OCI-LY7 (cell line): Measurements from ENCODE around the gene FANCI. TPM values are rescaled to one million over a fixed set of nuclear protein-coding genes. Genes with fewer than 3 reads are reported as not detected.
A peak's percentile ranks its signal among the peaks of the same experiment; 100 is the strongest.

Experiments
- BruUV-seq: library from RNA; stranded (reverse); fragments of 400-500 nt; replicated peaks from 2 replicates; lab custom pipeline; 2021; lab: Mats Ljungman, UMichigan
- CTCF ChIA-PET: fragments of 300-600 bp; sonication (Branson Sonifier 250); formaldehyde crosslinking; loops from one replicate; lab custom pipeline; 2022; ENCODE audit warnings: antibody characterized with exemption; ENCODE audit not compliant: unreplicated experiment; lab: Charles Lee
- POLR2A ChIA-PET: fragments of 300-600 bp; sonication (Branson Sonifier 250); formaldehyde crosslinking; loops from one replicate; lab custom pipeline; 2022; ENCODE audit warnings: antibody characterized with exemption; lab: Charles Lee
- DNase-seq: peaks from one replicate; pipeline ENCODE4 v3.0.0-alpha.2; 2015; ENCODE audit warnings: low spot score
- H2AFZ ChIP-seq: fragments of 200-600 bp; sonication (generic), shearing (Covaris generic); 2 replicates; pipeline ENCODE4 v1.6.1; 2014; ENCODE audit warnings: mild to moderate bottlenecking, antibody characterized with exemption, low read length, moderate library complexity
- H3K27ac ChIP-seq: fragments of 200-600 bp; sonication (generic); 2 replicates; pipeline ENCODE4 v1.5.1; 2014; ENCODE audit warnings: mixed run types, low read depth, mild to moderate bottlenecking, moderate library complexity, low read length, inconsistent platforms; ENCODE audit not compliant: poor library complexity, severe bottlenecking
- H3K36me3 ChIP-seq: fragments of 200-600 bp; sonication (generic); 2 replicates; pipeline ENCODE4 v1.6.1; 2014; ENCODE audit warnings: mild to moderate bottlenecking, antibody characterized with exemption, low read length, moderate library complexity, mixed read lengths; ENCODE audit not compliant: insufficient read depth
- H3K4me1 ChIP-seq: fragments of 200-600 bp; sonication (generic); 2 replicates; pipeline ENCODE4 v1.5.1; 2014; ENCODE audit warnings: mild to moderate bottlenecking, low read length; ENCODE audit not compliant: insufficient read depth, poor library complexity, severe bottlenecking
- H3K4me2 ChIP-seq: fragments of 200-600 bp; sonication (generic); 2 replicates; pipeline ENCODE4 v1.6.1; 2014; ENCODE audit warnings: mild to moderate bottlenecking, low read length
- H3K4me3 ChIP-seq: fragments of 200-600 bp; sonication (generic); 2 replicates; pipeline ENCODE4 v1.5.1; 2014; ENCODE audit warnings: mild to moderate bottlenecking, low read depth, low read length; ENCODE audit not compliant: poor library complexity, severe bottlenecking
- H3K79me2 ChIP-seq: fragments of 200-600 bp; sonication (generic); 2 replicates; pipeline ENCODE4 v1.6.1; 2016; ENCODE audit warnings: low read depth, mild to moderate bottlenecking, low read length, moderate library complexity, mixed read lengths; ENCODE audit not compliant: insufficient read depth
- H3K9me2 ChIP-seq: fragments of 200-600 bp; sonication (generic); 2 replicates; pipeline ENCODE4 v1.6.1; 2016; ENCODE audit warnings: mild to moderate bottlenecking, low read length, mixed read lengths; ENCODE audit not compliant: insufficient read depth
- H3K9me3 ChIP-seq: fragments of 200-600 bp; sonication (generic); 2 replicates; pipeline ENCODE4 v1.6.1; 2014; ENCODE audit warnings: mild to moderate bottlenecking, mixed run types, low read length, mixed read lengths
- H4K20me1 ChIP-seq: fragments of 200-600 bp; sonication (generic); 2 replicates; pipeline ENCODE4 v1.6.1; 2014; ENCODE audit warnings: mild to moderate bottlenecking, antibody characterized with exemption, low read length, moderate library complexity, mixed read lengths; ENCODE audit not compliant: insufficient read depth
- EZH2phosphoT487 ChIP-seq: fragments of 200-600 bp; sonication (generic); IDR thresholded peaks from 2 replicates; pipeline ENCODE4 v1.6.1; 2018; ENCODE audit warnings: low read depth, borderline replicate concordance, mild to moderate bottlenecking, mixed run types, antibody characterized with exemption, low read length, moderate library complexity, mixed read lengths
- intact Hi-C: fragments of 100-400 bp; cut with micrococcal nuclease; formaldehyde crosslinking; loops from one replicate; pipeline ENCODE4 v1.10.0; 2022; ENCODE audit not compliant: unreplicated experiment
- total RNA-seq, 2 experiments: library from RNA; depleted of rRNA in 1 of 2; stranded (reverse); fragments of >200 nt in 1 of 2; shearing (Covaris generic) in 1 of 2; gene quantifications; 2 replicates each; pipeline ENCODE4 v1.2.3, GENCODE V29; 2014 to 2022
- TF ChIP-seq, protein P1 (sequence below): fragments of 200-600 bp; sonication (generic); conservative IDR thresholded peaks from 2 replicates; pipeline ENCODE4 v1.5.1; 2014; ENCODE audit warnings: mild to moderate bottlenecking, antibody characterized with exemption, low read length, moderate library complexity, mixed read lengths

The FANCI gene
- total RNA-seq, 2 experiments from 2014 or later, result 112 to 211 TPM

GRCh38 chr15:89330881-89331595 is 87.3 kb downstream of the FANCI start:
- H3K4me1 ChIP-seq, result peaks cover 39% of the 10 kb centered on the region
- H3K9me3 ChIP-seq, result no peaks in the 10 kb centered on the region
- POLR2A ChIA-PET, result interaction anchor here (0.6 to 0.9 kb wide), 3 partner anchors 8 to 315 kb away, joined by 3 to 10 read pairs (median 4); no protein-coding TSS in a partner anchor
- peaks cover 74% of the 10 kb centered on the region for H3K36me3 ChIP-seq
- H3K9me2 ChIP-seq, result no peaks in the 10 kb centered on the region
- CTCF ChIA-PET, result no interaction called here
- H3K79me2 ChIP-seq, result peaks cover 49% of the 10 kb centered on the region
- peak overlapping the region; percentile 9 for H3K4me3 ChIP-seq
- intact Hi-C loops, result no loop called here
- peak overlapping the region; percentile 85 for H3K4me2 ChIP-seq
- no peak overlapping the region for H2AFZ ChIP-seq
- no peak for TF ChIP-seq EZH2phosphoT487
- TF ChIP-seq, protein P1, sequence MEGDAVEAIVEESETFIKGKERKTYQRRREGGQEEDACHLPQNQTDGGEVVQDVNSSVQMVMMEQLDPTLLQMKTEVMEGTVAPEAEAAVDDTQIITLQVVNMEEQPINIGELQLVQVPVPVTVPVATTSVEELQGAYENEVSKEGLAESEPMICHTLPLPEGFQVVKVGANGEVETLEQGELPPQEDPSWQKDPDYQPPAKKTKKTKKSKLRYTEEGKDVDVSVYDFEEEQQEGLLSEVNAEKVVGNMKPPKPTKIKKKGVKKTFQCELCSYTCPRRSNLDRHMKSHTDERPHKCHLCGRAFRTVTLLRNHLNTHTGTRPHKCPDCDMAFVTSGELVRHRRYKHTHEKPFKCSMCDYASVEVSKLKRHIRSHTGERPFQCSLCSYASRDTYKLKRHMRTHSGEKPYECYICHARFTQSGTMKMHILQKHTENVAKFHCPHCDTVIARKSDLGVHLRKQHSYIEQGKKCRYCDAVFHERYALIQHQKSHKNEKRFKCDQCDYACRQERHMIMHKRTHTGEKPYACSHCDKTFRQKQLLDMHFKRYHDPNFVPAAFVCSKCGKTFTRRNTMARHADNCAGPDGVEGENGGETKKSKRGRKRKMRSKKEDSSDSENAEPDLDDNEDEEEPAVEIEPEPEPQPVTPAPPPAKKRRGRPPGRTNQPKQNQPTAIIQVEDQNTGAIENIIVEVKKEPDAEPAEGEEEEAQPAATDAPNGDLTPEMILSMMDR, result no peak
- BruUV-seq, result no TSS peak
- H4K20me1 ChIP-seq, result peaks cover 25% of the 10 kb centered on the region
- H3K27ac ChIP-seq, result no peak overlapping the region
- no peak for DNase-seq

GRCh38 chr15:89332446-89332845 is 88.7 kb downstream of the FANCI start:
- Histone ChIP-seq H2AFZ (no peak overlapping the region), H4K20me1 (peaks cover 23% of the 10 kb centered on the region), H3K27ac (no peak overlapping the region), H3K36me3 (peaks cover 60% of the 10 kb centered on the region), H3K4me2 (peak overlapping the region; percentile 85), H3K9me2 (no peaks in the 10 kb centered on the region), H3K79me2 (peaks cover 49% of the 10 kb centered on the region), H3K9me3 (no peaks in the 10 kb centered on the region), H3K4me1 (peaks cover 39% of the 10 kb centered on the region), H3K4me3 (peak overlapping the region; percentile 94)
- BruUV-seq, result no TSS peak
- DNase-seq, result peak; percentile 48
- ChIA-PET POLR2A (interaction anchor here (1.7 kb wide), 1 partner anchor 26 kb away, joined by 4 read pairs; no protein-coding TSS in a partner anchor), CTCF (interaction anchor here (0.5 kb wide), 1 partner anchor 1204 kb away, joined by 3 read pairs; no protein-coding TSS in a partner anchor)
- TF ChIP-seq, protein P1, result peak; percentile 76
- no peak for TF ChIP-seq EZH2phosphoT487
- intact Hi-C loops, result no loop called here
